UCSD-AML1 (cell line): Measurements from ENCODE around the gene KLK11.

ENCODE experiments used
- DNase-seq: peaks from one replicate; lab custom pipeline; 2025; ENCODE audit not compliant: unreplicated experiment; lab: John Stamatoyannopoulos, UW

KLK11 gene

DNA sequence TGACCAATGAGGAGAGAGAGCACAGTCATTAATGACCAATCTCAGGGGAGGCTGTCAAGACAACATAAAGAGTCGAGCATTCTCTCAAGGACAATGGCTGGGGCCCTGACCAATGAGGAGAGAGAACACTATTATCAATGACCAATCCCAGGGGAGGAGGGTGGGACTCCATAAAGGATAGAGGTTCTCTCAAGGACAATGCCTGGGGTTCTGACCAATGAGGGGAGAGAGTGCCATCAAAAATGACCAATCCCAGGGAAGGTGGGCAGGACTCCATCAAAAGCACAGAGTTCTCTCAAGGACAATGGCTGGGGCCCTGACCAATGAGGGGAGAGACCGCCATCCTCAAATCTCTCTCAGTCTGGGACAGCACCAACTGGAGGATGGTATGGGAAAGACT is 3.3 kb upstream of the KLK11 start:
- no peak for DNase-seq

DNA sequence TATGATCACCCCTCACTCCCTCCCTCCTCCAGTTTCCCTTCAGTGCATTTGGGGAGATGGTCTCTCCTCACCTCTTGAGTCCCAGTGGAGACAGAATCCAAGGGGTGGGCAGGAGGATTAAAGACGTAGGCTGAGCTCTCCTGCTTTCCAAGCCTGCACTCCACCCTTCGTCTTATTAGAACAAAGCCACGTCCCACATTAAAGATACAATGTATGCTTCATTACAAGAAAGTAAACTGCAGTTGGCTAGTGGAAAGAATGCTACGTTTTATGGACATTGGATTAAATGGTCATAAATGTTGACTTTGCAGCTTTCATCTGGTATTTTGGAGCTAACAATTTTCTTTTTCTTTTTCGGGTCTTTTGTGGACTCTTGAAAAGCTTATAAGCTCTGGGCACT is 1.5 kb upstream of the KLK11 start:
- no peak for DNase-seq

DNA sequence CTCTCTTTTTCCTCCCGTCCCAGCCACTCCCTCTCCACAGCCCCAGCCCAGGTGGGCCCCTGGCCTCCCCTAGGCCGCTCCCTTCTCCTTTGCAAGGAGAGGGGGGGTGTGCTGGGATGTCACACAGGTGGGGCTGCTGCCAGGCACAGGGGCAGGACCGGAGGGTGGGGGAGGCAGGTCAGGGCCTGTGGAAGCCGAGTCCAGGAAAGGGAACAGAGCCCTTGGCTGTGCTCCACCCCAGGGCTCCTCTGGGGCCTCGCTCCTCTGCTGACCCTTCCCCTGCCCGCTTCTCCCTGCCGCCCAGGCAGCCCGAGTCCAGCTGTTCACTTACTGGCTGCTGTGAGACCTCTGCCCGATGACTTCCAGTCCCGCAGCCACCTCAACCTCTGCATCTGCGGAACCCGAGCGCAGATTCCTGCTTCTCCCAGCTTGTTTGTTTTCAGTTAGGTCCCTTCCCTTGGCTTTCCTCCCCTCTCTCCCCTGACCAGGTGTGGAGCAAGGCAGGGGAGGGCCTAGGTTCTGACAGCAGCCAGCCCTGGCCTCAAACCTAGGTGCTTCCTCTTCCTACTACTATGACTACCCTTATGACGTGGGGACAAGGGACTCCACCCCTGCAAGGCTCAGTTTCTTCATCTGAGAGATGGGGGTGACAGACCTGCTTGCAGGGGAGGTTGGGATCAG is 850 bp upstream of the KLK11 start:
- no peak for DNase-seq

DNA sequence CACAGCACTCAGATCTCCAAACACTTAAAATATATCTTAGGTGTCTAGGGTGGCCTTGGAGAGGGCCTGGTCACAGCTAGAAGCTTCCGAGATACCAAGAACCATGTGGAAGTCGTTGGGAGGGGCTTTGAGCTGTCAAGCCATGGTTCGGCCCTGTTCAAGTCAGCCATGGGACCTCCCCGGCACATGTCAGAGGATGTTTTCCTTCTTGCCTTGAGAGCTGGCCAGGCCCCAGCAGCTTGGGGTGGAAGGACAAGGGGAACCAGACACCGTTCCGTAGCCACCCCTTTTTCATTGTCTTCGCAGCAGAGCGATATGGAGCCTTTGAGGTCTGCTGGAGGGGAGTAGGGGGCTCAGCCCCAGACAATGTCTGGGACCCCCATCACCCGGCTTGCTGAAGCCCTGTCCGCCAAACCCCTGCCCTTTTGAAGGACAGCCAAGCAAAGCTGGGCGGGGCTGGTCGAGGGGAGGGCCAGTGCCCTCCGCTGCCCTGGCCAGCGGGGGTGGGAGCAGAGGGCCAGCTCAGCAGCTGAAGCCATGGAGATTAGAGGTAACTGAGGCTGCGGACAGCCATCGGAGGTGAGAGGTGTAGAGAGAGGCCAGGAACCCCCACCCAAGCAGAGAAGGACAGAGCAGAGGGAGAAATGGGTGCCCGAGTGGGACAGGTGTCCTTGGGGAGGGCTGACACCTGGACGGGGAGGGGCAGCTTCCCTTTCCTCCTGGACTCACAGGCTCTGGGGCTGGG is 435 bp downstream of the KLK11 start:
- DNase-seq = no peak

DNA sequence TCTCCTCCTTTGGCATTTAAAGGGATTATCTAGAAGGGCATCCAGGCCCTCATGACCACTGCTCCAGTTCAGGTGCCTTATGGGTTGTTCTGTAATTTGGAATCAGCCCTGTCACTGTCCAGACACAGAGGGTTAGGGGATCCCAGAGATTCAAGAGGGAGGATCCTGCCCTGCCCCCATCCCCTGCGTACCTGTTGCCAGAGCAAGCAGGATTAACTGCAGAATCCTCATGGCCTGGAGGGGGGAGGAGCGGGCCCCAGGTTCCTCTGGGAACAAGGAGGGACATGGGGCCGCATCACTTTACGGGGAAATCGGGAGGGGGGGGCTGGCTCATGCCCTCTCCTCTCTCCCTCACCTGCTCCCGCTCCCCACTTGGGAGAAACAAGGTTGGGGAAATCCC is 1.0 kb downstream of the KLK11 start:
- no peak for DNase-seq

DNA sequence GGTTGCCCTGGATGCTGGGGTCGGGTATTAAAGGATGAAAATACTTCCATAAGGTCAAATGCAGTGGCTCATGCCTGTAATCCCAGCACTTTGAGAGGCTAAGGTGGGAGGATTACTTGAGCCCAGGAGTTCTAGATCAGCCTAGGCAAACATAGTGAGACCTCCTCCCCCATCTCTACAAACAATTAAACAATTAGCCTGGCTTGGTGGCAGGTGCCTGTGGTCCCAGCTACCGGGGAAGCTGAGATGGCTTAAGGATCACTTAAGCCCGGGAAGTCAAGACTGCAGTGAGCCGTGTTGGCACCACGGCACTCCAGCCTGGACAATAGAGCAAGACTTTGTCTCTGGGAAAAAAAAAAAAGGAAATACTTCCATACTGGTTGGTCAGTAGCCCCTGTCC is 1.5 kb downstream of the KLK11 start:
- DNase-seq = no peak

DNA sequence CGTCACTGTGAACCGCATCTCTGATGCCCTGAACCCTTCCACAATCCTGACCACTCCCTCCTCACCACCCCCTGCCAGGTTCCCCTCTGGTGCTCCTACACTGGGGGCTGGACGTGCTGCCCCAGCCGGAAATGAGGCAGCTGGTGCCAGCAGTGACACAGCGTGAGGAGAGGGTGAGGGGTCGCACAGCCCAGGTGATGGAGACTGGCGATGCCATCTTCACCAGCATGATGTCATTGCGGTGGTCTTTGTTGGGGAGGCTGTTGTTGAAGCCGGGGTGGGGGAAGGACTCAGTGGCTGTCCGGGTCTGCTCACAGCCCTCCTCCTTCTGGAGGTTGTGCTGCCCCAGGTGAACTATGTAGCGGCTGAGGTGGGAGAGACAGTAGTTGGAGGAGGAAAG is 2.5 kb downstream of the KLK11 start:
- DNase-seq = no peak

DNA sequence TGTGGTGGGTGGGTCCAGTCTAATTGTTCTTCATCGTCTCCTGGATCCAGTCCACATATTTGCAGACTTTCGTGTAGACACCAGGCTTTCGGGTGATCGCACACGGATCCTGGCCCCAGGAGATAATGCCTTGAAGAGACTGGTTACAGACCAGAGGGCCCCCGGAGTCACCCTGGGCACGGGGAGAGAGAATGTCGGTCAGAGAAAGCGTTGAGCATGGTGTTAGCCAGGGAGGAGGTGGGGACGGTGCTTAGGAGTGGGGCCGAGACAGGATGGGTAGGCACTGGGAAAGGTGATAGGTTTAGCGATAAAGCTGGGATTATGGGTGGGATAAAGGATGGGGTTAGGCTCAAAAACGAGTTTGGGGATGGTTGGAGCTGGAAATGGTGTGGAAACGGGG is 3.9 kb downstream of the KLK11 start:
- DNase-seq = no peak

DNA sequence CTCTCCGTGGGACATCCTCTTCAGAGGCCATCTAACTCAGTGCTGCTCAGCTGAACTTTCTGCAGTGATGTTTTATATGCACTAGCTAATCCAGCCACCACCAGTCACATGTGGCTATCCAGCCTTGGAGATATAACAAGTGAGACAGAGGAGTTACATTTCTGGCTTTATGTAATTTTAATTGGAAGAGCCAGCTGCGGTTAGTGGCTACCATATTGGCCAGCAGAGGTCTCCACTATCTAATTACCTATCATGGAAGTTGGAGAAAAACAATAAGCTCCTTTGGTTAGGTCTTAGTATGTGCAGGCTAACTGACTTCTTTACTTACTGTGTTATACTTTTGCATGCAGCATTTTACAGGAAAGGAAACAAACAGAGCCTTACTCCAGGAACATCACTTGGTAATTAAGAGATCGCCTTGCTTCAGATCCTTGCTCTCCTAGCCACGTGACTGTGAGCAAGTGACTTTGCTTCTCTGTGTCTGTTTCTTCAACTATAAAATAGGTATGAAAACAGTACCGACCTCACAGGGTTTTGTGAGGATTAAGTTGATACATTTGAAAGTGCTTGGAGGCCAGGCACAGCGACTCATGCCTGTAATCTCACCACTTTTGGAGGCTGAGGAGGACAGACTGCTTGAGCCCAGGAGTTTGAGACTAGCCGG is 5.3 kb downstream of the KLK11 start:
- DNase-seq = no peak

DNA sequence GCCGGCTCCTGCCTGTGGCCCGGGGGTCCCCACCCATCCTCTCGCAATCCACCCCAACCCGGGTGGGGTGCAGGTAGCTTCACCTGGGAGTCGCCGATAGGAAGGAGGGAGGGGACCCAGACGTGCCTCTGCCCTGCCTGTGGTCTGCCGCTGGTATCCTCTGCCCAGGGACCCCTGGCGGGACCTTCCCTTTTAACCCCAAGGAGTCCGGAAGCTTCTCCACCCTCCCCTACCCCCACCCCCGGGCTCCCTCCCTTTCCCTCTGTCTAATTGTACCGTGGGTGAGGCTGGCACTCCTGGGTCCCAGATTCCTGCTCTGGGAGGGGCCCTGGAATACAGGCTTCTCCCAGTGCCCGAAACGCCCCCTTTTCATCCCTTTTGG is 6.9 kb downstream of the KLK11 start, which contains the start of gene KLK10:
TSS of gene KLK10 (minus strand) at position 166 of the 382 bp plus-strand sequence. CDS start 579 bp downstream, outside the sequence.
- DNase-seq = no peak

DNA sequence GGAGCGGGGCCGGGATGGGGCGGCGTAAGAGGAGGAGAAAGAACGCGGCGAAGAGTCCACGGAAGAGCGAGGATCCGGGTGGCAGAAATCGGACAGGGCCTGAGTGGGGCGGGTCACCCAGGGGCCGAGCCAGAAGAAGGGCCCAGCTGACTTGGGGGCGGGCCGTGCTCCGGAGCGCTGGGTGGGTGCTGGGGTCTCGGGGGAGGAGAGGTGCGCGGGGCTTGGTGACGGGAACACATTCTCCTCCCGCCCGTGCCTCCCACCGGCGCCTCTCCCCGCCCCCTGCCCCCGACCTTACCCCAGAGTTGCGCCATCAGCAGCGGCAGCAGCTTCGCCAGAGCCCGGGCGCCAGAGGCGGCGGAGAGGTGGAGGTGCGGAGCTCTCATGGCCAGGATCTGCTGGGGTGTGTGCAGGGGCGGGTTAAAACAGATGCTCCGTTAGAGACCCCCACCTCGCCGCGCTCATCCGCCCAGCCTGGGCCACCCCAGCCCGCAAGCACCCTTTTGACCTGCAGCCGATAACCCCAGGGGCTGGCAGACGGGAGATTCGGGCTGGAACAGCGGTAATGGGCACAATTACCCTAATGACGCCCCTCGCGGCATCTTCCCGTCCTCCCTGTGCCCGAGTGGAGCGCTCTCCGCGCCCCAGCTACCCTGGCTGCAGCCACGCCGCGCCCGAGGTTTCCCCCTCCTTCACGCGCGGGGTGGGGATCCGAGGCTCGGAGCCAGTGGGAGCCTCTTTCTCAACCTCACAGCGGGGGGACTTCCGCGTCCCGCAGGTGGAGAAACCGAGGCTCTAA is 7.5 kb downstream of the KLK11 start:
- DNase-seq = no peak

DNA sequence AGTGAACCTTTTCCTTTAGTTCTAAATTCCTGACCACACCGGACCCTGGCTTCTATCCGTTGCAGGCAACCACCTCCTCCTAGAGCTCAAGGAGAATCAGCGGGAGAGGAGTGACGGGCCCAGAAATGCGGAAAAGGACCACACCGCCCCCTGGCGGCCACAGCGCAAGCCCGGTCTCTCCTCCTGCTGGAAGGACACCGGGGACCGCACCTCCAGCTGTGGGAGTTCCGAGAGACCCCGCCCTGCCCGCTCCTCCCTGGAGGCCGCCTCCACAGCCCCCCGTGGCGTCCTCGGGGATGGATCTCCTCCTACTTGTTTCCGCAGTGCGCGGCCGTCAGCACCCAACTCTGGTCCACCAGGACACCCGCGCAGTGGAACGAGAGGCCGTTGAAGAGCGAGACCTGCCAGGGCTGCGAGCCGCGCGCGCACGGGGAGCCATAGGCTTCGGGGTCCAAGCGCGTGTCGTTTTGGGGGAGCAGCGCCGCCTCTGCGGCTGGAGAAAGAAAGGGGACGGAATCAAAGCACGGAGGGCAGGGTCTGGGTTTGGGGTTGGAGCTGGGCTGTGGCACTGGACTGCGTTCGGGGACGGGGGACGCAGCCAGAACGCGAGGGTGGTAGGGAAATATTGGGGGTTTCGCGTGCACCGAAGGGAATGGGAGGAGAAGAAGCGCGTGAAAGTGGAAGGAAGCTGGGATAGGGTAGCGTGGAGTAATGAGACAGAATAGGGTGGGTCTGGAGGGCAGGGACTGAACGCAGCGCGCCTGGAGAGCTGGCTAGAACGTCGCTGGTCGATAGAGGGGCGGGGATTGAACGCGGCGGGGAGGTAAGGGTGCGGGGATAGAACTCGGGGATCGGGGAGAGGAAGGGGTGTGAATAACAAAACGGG is 9.4 kb downstream of the KLK11 start:
- peak; percentile 40 for DNase-seq

DNA sequence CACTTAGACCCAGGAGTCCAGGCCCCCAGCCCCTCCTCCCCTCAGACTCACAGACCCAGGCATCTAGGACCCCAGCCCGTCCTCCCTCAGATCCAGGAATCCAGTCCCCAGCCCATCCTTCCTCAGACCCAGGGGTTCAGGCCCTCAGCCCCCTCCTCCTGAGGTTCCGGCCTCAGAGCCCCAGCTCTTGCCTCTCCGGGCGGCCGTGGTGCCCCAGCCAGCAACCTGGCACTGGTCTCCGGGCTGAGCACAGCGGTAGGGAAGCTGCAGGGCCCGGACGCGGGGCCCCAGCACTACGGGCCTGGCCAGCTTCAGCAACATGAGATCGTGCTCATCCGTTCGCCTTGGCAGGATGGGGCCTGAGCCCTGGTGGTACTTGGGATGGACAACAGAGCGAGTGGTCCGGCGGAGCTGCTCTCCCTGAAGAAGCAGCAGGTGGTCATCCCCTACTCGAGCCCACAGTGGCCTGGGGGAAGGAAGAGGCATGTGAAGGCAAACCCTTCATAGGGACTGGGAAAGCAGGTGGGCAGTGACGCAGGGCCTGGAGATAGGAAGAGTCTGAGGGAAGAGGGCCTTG is 10.6 kb downstream of the KLK11 start:
- DNase-seq = no peak

DNA sequence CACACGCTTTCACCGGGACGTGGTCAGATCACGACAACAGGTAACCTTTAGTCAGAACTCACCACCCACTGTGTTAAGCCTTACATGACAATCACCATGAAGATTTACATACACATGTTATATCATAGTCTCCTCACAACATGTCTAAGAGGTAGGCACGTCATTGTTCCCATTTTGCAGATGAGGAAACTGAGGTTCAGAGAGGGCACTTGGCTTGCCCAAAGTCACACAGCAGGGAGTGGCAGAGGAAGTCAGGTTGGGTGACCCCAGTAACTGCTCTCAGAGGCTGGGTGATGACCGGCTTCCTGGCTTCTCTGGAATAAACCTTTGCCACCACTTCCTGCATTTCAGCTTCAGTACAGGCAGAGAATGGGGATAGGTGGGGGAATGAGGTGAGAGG is 12.2 kb downstream of the KLK11 start:
- DNase-seq = no peak

DNA sequence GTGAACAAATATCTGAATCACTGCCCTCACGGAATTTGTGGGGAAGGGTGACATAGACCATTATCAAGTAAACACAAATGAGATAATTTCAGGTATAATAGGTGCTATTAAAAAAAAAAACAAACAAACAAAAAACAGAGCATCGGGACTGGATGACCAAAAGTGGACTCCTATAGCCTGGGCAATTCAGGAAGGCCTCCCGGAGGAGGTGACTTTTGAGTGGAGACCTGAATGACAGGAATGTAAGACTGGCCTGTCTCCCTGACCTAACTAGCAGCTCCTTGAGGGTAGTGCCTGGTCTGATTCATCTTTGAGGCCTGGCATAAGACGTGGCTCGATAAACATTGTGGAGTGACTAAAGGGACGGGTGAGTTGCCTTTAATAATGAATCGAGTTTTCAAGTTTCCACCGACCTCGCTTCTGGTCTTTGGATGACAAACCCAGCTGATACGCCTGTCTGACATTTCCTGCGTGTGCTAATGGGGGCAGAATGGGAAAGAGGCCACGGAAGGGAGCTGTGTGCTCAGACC is 13.7 kb downstream of the KLK11 start:
- DNase-seq = no peak

DNA sequence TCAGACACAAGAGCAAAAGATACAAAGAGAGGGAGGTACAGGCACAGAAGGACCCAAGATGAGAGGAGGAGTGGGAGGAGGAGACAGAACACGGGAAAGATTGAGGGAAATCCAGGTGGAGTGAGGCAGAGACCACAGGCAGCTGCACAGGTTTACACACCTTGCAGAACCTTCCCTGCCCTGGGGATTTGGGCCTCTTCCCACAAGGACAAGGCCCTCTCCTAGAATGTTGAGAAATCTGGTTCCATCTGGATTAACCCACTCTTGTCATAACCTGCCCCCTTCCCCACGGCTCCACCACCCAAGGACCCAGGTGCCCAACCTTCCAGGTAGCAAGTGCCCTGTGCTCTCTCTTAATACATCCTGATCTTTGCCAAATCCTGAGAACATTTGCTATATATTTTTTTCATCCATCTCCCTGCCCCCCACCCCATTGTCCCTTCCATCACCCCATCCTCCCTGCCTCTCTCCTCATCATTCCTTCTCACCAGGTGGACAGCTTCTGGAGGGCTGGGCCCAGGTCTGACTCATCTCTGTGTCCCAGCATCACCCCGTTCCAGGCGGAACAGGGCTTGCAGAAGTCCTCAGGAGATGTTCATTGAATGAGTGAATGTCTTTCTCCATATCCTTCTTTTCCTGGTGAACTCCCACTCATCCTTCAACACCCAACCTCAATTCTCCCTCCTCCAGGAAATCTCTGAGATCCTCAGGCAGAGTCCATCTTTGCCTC is 16.2 kb downstream of the KLK11 start:
- no peak for DNase-seq

DNA sequence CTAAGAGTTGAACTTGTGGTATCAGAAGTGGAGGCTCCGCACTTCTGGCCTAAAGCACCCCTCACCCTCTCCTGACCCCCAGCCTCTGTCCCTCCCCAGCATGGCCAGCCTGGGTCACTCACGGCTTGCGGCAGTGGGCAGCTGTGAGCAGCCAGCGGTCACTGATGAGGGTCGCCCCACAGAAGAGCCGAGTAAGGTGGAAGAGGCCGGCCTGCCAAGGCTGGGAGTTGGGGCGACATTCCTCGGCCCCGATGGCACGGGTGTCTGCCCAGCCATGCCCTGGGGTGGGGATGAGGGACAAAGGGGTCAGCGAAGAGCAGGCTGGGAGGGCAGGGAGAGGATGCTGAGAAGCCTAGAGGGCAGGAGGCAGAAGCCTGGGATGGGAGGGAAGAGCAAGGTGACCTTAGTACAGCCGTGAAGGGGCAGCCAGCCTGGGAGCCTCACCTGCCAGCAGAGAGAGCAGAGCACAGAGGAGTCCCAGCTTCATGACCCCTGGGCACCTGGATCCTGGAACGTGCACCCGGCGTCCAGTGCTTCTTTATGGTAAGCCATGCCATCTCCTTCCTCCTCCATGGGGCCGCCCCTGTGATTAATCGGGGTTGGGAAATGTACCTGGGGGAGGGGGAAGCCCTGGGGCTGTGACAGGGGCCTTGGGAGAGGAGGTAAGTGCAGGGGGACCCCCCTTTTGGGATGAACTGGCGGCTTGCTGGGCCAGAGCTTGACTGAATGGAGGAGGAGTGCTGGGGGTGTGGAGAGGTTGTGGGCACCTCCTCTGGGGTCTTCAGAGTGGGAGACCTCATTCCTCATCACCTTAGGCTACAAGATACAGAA is 17.1 kb downstream of the KLK11 start:
- DNase-seq = no peak

DNA sequence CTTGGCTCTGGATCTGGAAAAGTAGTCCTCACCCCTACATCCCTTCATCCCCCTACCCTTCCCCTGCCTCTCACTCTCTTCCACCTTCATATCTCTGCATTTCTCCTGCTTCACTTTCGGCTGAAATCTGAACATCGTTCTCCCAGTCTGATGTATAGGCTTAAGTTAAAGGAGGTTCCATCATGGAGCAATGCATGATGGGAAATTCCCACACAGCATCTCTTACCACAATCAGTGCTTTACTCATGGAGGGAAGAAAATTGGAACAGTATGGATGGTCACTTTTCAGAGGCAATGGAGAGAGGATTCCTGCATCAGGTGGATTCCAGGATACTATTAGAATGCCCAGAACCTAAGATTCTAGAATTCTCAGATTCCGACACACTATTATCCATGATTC is 18.9 kb downstream of the KLK11 start:
- no peak for DNase-seq
